Measurements from ENCODE around the gene BCDIN3D. TPM values are rescaled to one million over a fixed set of nuclear protein-coding genes. Genes with fewer than 3 reads are reported as not detected.

The BCDIN3D gene
- total RNA-seq, 1 experiment from 2014 or later: 3.3 TPM

DNA sequence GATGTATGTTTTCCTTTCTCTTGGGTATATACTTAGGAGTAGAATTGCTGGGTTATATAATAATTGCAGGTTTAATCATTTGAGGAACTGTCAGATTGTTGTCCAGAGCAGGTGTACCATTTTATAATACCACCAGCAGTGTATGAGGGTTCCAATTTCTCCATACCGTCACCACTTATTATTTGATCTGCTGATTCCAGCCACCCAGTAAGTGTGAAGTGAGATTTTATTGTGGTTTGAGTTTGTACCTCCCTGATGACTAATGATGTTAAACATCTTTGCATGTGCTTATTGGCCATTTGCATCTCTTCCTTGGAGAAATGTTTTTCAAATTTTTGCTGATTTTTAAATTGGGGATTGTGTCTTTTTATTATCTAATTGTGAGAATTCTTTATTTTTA lies 29.8 kb downstream of the BCDIN3D start:
- Histone ChIP-seq H4K20me1 (ENCODE audit: control insufficient read depth, insufficient read depth, insufficient read length) (no peaks in the 10 kb centered on the region), H3K23ac (ENCODE audit: insufficient read length, low read depth, low read length) (no peak overlapping the region)
- WGBS (ENCODE audit: extremely low coverage, insufficient read length, low lambda C conversion rate): no CpG with 5 or more reads among the region's 1 CpG

More for the DNA sequence above, 29.8 kb downstream of the BCDIN3D start:
- Histone ChIP-seq H2BK12ac (ENCODE audit: insufficient read length, low read depth, low read length) (no peak overlapping the region), H3K23me2 (ENCODE audit: insufficient read length, low read depth, low read length, poor library complexity, severe bottlenecking) (no peaks in the 10 kb centered on the region), H3K27me3 (ENCODE audit: insufficient read depth, low read length) (no peaks in the 10 kb centered on the region), H3K4me2 (ENCODE audit: insufficient read depth, insufficient read length, low read length) (no peak overlapping the region), H3T11ph (ENCODE audit: low read length) (no peak overlapping the region), H3K79me1 (ENCODE audit: insufficient read depth, low read depth, low read length, poor library complexity, severe bottlenecking) (no peaks in the 10 kb centered on the region), H2BK120ac (ENCODE audit: low read depth, low read length, poor library complexity, severe bottlenecking) (no peak overlapping the region), H2BK20ac (ENCODE audit: low read depth, low read length, poor library complexity, severe bottlenecking) (no peak overlapping the region), H3K9me3 (ENCODE audit: control insufficient read depth, low read depth, low read length) (no peaks in the 10 kb centered on the region), H3K9ac (ENCODE audit: extremely low read depth, insufficient read length, low read length) (no peak overlapping the region), H2BK15ac (ENCODE audit: low read depth, low read length) (no peak overlapping the region), H2AFZ (ENCODE audit: low read length) (no peak overlapping the region), H3K4ac (ENCODE audit: low read depth, low read length) (no peak overlapping the region), H4K8ac (replicated peaks; ENCODE audit: insufficient read length, low read depth, low read length) (no peak overlapping the region), H3K79me2 (ENCODE audit: insufficient read depth, low read length) (no peaks in the 10 kb centered on the region), H2BK5ac (ENCODE audit: insufficient read length, low read length) (no peak overlapping the region), H2AK5ac (ENCODE audit: insufficient read length, low read length) (no peak overlapping the region), H3K18ac (ENCODE audit: insufficient read length, low read depth, low read length) (no peak overlapping the region), H4K91ac (ENCODE audit: insufficient read length, low read depth, low read length) (no peak overlapping the region), H3K4me1 (ENCODE audit: insufficient read depth, low read length) (peaks cover 14% of the 10 kb centered on the region; the same call in 1 of the 2 replicates), H4K5ac (ENCODE audit: insufficient read length, low read depth, low read length) (no peak overlapping the region), H3K56ac (ENCODE audit: insufficient read length, low read depth, low read length) (no peak overlapping the region), H3K27ac (ENCODE audit: insufficient read length, low read depth, low read length) (no peak overlapping the region), H3K14ac (ENCODE audit: insufficient read depth, low read length) (no peak overlapping the region)
- Mint-ChIP-seq H3K36me3 (ENCODE audit: insufficient read depth in 1 of 3, low read depth in 3 of 3) (peaks cover 0 to 11% (median 8%) of the 10 kb centered on the region in 3 experiments; a peak in 3 of 7 replicates), H3K27ac (no peak overlapping the region), H3K9me3 (no peaks in the 10 kb centered on the region), H3K4me1 (peaks cover 26 to 39% of the 10 kb centered on the region in 2 experiments), H3K27me3 (ENCODE audit: low read depth) (no peaks in the 10 kb centered on the region), H3K4me3 (no peak overlapping the region)
- DNase-seq: no peak
- TF ChIP-seq, protein P1, sequence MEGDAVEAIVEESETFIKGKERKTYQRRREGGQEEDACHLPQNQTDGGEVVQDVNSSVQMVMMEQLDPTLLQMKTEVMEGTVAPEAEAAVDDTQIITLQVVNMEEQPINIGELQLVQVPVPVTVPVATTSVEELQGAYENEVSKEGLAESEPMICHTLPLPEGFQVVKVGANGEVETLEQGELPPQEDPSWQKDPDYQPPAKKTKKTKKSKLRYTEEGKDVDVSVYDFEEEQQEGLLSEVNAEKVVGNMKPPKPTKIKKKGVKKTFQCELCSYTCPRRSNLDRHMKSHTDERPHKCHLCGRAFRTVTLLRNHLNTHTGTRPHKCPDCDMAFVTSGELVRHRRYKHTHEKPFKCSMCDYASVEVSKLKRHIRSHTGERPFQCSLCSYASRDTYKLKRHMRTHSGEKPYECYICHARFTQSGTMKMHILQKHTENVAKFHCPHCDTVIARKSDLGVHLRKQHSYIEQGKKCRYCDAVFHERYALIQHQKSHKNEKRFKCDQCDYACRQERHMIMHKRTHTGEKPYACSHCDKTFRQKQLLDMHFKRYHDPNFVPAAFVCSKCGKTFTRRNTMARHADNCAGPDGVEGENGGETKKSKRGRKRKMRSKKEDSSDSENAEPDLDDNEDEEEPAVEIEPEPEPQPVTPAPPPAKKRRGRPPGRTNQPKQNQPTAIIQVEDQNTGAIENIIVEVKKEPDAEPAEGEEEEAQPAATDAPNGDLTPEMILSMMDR (conservative IDR thresholded peaks at IDR 0.05): no peak
